COLO829 (cell line): Measurements from ENCODE around the gene TUBB.
"Not testable (repeated sequence)": the region's sequence is repeated elsewhere in the genome, so short reads cannot be mapped to it uniquely, and the experiment has no call there.

Experiments
- DNase-seq: peaks from one replicate; pipeline ENCODE4 v3.0.0; 2012; ENCODE audit warnings: low spot score

TUBB gene

GRCh38 chr6:30760549-30760948 is 40.4 kb downstream of the TUBB start:
- no peak for DNase-seq

- no peak for DNase-seq
These were observed 41.8 kb downstream of the TUBB start for GRCh38 chr6:30761791-30762429.

GRCh38 chr6:30763155-30763617 is 43.0 kb downstream of the TUBB start:
- no peak for DNase-seq

- DNase-seq: peak; percentile 95
These were observed 43.7 kb downstream of the TUBB start for GRCh38 chr6:30763618-30764489.

DNA sequence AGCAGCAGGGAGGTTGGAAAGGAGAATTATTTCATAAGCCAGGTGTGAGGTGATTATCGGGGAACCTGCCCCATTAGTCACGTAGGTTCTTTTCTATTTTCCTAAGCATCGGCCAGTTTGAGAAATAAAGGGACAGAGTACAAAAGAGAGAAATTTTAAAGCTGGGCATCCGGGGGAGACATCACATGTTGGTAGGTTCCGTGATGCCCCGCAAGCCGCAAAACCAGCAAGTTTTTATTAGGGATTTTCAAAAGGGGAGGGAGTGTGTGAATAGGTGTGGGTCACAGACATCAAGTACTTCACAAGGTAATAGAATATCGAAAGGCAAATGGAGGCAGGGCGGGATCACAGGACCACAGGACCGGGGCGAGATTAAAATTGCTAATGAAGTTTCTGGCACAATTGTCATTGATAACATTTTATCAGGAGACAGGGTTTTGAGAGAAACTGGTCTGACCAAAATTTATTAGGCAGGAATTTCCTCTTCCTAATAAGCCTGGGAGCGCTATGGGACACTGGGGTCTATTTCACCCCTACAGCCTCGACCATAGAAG is 44.4 kb downstream of the TUBB start:
- not testable (repeated sequence) for DNase-seq

GRCh38 chr6:30765495-30765894 is 45.3 kb downstream of the TUBB start:
- not testable (repeated sequence) for DNase-seq

GRCh38 chr6:30766461-30767157 is 46.5 kb downstream of the TUBB start:
- DNase-seq: peak; percentile 56

DNA sequence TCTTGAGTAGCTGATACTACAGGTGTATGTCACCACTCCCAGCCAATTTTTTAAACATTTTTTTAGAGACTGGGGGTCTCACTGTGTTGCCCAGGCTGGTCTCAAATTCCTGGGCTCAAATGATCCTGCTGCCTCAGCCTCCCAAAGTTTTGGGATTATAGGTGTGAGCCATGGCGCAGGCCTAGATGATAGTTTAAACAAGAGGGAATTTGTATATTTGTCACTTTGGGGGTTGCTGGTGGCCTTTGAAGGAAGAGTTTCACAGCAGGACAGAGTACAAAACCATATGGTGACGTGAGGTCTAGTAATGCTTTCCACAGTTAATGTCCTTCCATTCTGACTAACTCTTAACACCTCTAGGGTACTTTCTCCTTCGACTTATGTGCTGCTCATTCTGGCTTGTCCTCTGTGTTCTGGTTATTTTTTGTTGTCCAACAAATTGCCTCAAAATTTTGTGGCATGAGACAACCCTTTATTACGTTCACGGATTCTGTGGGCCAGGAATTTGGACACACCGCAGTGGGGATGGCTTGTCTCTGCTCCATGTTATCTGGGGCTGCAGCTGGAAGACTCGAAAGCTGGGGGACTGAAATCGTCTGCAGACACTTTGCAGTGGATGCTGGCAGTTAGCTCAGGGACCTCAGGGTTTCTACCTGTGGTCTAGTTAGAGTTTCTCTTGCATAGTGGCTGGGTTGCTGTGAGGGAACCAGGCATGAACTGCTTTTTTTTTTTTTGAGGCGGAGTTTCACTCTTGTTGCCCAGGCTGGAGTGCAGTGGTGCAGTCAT is 47.2 kb downstream of the TUBB start:
- DNase-seq: no peak

- DNase-seq: no peak
These were observed 47.8 kb downstream of the TUBB start for GRCh38 chr6:30767944-30768301.

DNA sequence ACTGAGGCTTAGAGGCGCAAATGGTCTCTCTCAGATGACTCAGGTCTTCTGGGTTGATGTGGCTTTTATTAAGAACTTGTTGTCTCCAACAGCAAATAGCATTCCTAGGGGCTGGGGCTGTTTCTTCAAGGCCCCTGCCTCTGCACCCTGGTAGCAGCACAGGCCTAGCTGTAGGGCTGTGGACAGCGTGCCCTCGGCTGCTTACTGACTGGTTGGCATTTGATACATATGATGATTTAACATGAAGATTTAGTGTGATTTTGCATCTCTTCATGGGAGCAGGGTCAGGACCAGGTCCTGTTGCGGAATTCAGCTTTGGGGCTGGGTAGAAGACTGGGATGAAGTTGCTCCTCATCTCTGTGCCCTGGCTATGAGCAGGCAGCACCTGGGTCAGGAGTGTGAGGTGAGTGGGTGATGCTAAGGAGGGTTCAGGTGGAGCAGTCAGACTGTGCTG is 48.5 kb downstream of the TUBB start:
- no peak for DNase-seq

- DNase-seq: peak; percentile 95
These were observed 49.1 kb downstream of the TUBB start for GRCh38 chr6:30769088-30769852.

DNA sequence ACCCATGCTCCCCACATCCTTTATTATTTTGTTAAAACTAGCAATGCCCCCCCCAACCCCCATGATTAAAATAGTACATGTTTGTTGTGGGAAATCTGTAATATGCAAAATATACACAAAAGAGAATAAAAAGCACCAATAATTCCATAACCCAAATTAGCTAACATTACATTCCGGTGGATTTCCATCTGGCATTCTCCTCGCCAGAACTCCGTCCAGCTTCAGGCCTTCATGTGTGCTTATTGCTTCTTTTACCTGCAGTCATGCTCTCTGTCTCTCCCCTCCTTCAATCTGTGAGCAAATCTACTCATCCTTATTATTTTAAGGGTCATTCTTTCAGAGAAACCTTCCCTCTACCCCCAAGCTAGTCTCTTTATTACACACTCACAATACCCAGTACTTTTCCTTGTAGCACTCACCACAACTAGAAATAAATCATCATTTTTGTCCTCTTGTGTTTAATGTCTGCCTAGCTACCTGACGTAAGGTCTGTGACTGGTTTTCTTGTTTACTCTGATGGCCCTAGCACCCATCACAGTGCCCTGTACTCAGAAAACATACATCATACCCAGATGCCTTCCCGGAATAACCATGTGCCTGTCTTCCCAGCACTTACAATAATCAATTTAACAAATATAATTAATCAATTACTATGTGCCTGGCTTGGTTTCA is 49.8 kb downstream of the TUBB start:
- peak; percentile 41 for DNase-seq

- no peak for DNase-seq
These were observed 50.4 kb downstream of the TUBB start for GRCh38 chr6:30770592-30770991.

DNA sequence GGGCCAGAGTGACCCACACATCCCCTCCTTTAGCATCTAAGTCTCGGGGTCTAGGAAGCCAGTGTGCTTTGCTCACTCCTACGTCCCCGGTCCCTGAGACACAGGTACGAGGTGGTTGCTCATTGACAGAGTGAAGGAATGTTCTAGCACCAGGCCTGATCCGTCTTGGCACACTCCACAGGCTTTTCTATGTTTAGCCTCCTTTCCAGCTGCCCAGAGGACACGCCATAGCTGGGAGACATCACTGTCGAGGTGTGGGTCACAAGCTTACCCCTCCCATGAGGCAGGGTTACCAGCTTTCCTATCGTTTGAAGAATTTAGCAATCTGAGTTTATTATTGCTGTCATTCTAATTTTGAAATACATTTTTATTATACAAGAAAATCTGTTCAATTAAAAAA is 54.5 kb downstream of the TUBB start:
- DNase-seq: no peak
